ENCODE measurements around the gene TP53I3. TPM values are rescaled to one million over a fixed set of nuclear protein-coding genes. Genes with fewer than 3 reads are reported as not detected.
"Not testable (repeated sequence)": the region's sequence is repeated elsewhere in the genome, so short reads cannot be mapped to it uniquely, and the experiment has no call there.

Gene TP53I3
- total and polyA plus RNA-seq, 2 of the 4 experiments (the other 2 are of a cell fraction), result 25.5 to 42.2 TPM

- Histone ChIP-seq H3K18ac (ENCODE audit: low read depth, low read length) (no peak overlapping the region), H3K23ac (ENCODE audit: low read depth, low read length) (no peak overlapping the region), H2AK9ac (replicated peaks; ENCODE audit: low read depth, low read length, poor library complexity) (no peak overlapping the region), H2BK5ac (ENCODE audit: low read depth, low read length, poor library complexity, severe bottlenecking) (no peak overlapping the region), H3K27ac (ENCODE audit: insufficient read depth, low read length) (no peak overlapping the region), H3K4me2 (ENCODE audit: low read depth, low read length) (no peak overlapping the region), H4K91ac (ENCODE audit: insufficient read depth, low read depth, low read length) (no peak overlapping the region), H2BK15ac (ENCODE audit: low read depth, low read length) (no peak overlapping the region), H3K4me3 (ENCODE audit: insufficient read depth, low read depth, low read length) (no peak overlapping the region), H3K9me3 (ENCODE audit: control insufficient read depth, insufficient read depth, low read length) (no peaks in the 10 kb centered on the region; the same call in 1 of the 2 replicates), H3K56ac (ENCODE audit: extremely low read depth, insufficient read depth, low read length) (no peak overlapping the region), H3K9me1 (ENCODE audit: insufficient read depth, low read length) (no peaks in the 10 kb centered on the region), H4K8ac (ENCODE audit: low read depth in 2 of 2, low read length in 2 of 2) (no peak overlapping the region), H3K14ac (replicated peaks; ENCODE audit: low read depth, low read length) (no peak overlapping the region), H3K4me1 (ENCODE audit: control insufficient read depth, insufficient read depth, low read length) (no peaks in the 10 kb centered on the region), H4K20me1 (ENCODE audit: insufficient read depth, low read length) (no peaks in the 10 kb centered on the region), H2BK120ac (ENCODE audit: low read depth, low read length) (no peak overlapping the region), H4K5ac (ENCODE audit: low read depth, low read length) (no peak overlapping the region), H3K4ac (ENCODE audit: low read depth, low read length) (no peak overlapping the region), H3K9ac (ENCODE audit: low read depth, low read length) (no peak overlapping the region), H3K79me1 (ENCODE audit: low read depth in 1 of 2, low read length in 2 of 2) (no peaks in the 10 kb centered on the region), H3K27me3 (ENCODE audit: control insufficient read depth, insufficient read depth, low read length) (no peaks in the 10 kb centered on the region), H2BK20ac (ENCODE audit: low read depth, low read length) (no peak overlapping the region), H2AFZ (replicated peaks; ENCODE audit: low read length, poor library complexity) (no peak overlapping the region), H3K36me3 (ENCODE audit: control insufficient read depth, insufficient read depth, low read length) (0 out of 2 replicates have a peak, but pooled peaks cover 2% of the 10 kb centered on the region), H2AK5ac (ENCODE audit: low read depth, low read length) (no peak overlapping the region)
- WGBS, 2 experiments (ENCODE audit: extremely low coverage in 2 of 2, insufficient read length in 1 of 2), result no CpG with 5 or more reads among the region's 2 CpGs
- POLR2A ChIA-PET (ENCODE audit: unreplicated experiment), result no interaction called here
- dilution Hi-C loops (cut with HindIII; ENCODE audit: low sequenced_read_pairs, unreplicated experiment) (no loop called here), in situ Hi-C loops (cut with MboI; ENCODE audit: low sequenced_read_pairs) (no loop called here), intact Hi-C loops (cut with micrococcal nuclease) (no loop called here)
- no peak for DNase-seq
- BruUV-seq (replicated peaks), result no TSS peak
- TF ChIP-seq SMC3 (IDR thresholded peaks at IDR 0.05; ENCODE audit: low read depth, low read length) (no peak), POLR2A (IDR thresholded peaks at IDR 0.05; ENCODE audit: low read depth, low read length) (no peak), NFE2L2 (IDR thresholded peaks at IDR 0.05; ENCODE audit: low read depth, low read length) (no peak), RAD21 (IDR thresholded peaks at IDR 0.05; ENCODE audit: low read length) (no peak), FOS (IDR thresholded peaks at IDR 0.05; ENCODE audit: low read depth, low read length) (no peak), BHLHE40 (IDR thresholded peaks at IDR 0.05; ENCODE audit: low read depth, low read length) (no peak), CHD1 (IDR thresholded peaks at IDR 0.05; ENCODE audit: low read depth, low read length) (no peak), CEBPB (IDR thresholded peaks at IDR 0.05; ENCODE audit: low read depth, low read length) (no peak)
- TF ChIP-seq, protein P1, sequence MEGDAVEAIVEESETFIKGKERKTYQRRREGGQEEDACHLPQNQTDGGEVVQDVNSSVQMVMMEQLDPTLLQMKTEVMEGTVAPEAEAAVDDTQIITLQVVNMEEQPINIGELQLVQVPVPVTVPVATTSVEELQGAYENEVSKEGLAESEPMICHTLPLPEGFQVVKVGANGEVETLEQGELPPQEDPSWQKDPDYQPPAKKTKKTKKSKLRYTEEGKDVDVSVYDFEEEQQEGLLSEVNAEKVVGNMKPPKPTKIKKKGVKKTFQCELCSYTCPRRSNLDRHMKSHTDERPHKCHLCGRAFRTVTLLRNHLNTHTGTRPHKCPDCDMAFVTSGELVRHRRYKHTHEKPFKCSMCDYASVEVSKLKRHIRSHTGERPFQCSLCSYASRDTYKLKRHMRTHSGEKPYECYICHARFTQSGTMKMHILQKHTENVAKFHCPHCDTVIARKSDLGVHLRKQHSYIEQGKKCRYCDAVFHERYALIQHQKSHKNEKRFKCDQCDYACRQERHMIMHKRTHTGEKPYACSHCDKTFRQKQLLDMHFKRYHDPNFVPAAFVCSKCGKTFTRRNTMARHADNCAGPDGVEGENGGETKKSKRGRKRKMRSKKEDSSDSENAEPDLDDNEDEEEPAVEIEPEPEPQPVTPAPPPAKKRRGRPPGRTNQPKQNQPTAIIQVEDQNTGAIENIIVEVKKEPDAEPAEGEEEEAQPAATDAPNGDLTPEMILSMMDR (conservative IDR thresholded peaks at IDR 0.05; ENCODE audit: low read depth, low read length), result no peak
- CTCF ChIA-PET, result no interaction called here
- ATAC-seq (ENCODE audit: low read depth), result no peak
Measured at GRCh38 chr2:24101992-24102391, 17.4 kb upstream of the TP53I3 start.

GRCh38 chr2:24100732-24101131 is 16.1 kb upstream of the TP53I3 start:
- H3K14ac ChIP-seq (replicated peaks; ENCODE audit: low read depth, low read length); H4K8ac ChIP-seq (ENCODE audit: low read depth in 2 of 2, low read length in 2 of 2); BruUV-seq (replicated peaks); H2BK20ac ChIP-seq (ENCODE audit: low read depth, low read length); H2BK120ac ChIP-seq (ENCODE audit: low read depth, low read length); in situ Hi-C loops (cut with MboI; ENCODE audit: low sequenced_read_pairs); H3K27me3 ChIP-seq (ENCODE audit: control insufficient read depth, insufficient read depth, low read length); POLR2A ChIA-PET (ENCODE audit: unreplicated experiment); H3K9me3 ChIP-seq (ENCODE audit: control insufficient read depth, insufficient read depth, low read length); H3K9me1 ChIP-seq (ENCODE audit: insufficient read depth, low read length); DNase-seq; H2AK5ac ChIP-seq (ENCODE audit: low read depth, low read length); H2BK15ac ChIP-seq (ENCODE audit: low read depth, low read length); H4K20me1 ChIP-seq (ENCODE audit: insufficient read depth, low read length); H4K5ac ChIP-seq (ENCODE audit: low read depth, low read length); H3K4me2 ChIP-seq (ENCODE audit: low read depth, low read length); H3K4me3 ChIP-seq (ENCODE audit: insufficient read depth, low read depth, low read length); H2BK5ac ChIP-seq (ENCODE audit: low read depth, low read length, poor library complexity, severe bottlenecking); H3K56ac ChIP-seq (ENCODE audit: extremely low read depth, insufficient read depth, low read length); H3K18ac ChIP-seq (ENCODE audit: low read depth, low read length); H4K91ac ChIP-seq (ENCODE audit: insufficient read depth, low read depth, low read length); CTCF ChIA-PET; H3K23ac ChIP-seq (ENCODE audit: low read depth, low read length); H3K9ac ChIP-seq (ENCODE audit: low read depth, low read length); H3K4me1 ChIP-seq (ENCODE audit: control insufficient read depth, insufficient read depth, low read length); H3K36me3 ChIP-seq (ENCODE audit: control insufficient read depth, insufficient read depth, low read length); H2AFZ ChIP-seq (replicated peaks; ENCODE audit: low read length, poor library complexity); dilution Hi-C loops (cut with HindIII; ENCODE audit: low sequenced_read_pairs, unreplicated experiment); H3K4ac ChIP-seq (ENCODE audit: low read depth, low read length); H3K79me1 ChIP-seq (ENCODE audit: low read depth in 1 of 2, low read length in 2 of 2); intact Hi-C loops (cut with micrococcal nuclease); ATAC-seq (ENCODE audit: low read depth); H2AK9ac ChIP-seq (replicated peaks; ENCODE audit: low read depth, low read length, poor library complexity); H3K27ac ChIP-seq (ENCODE audit: insufficient read depth, low read length): not testable (repeated sequence)
- WGBS, 2 experiments (ENCODE audit: extremely low coverage in 2 of 2, insufficient read length in 1 of 2), result no CpG with 5 or more reads among the region's 2 CpGs
